Suppressor macrophage (primary cell): ENCODE results near the gene ALG6.
"Not testable (repeated sequence)": the region's sequence is repeated elsewhere in the genome, so short reads cannot be mapped to it uniquely, and the experiment has no call there.

Experiments
- DNase-seq, 4 experiments: peaks; one replicate each; pipeline ENCODE4 v3.0.0-alpha.2; 2020 to 2022

Gene ALG6

DNA sequence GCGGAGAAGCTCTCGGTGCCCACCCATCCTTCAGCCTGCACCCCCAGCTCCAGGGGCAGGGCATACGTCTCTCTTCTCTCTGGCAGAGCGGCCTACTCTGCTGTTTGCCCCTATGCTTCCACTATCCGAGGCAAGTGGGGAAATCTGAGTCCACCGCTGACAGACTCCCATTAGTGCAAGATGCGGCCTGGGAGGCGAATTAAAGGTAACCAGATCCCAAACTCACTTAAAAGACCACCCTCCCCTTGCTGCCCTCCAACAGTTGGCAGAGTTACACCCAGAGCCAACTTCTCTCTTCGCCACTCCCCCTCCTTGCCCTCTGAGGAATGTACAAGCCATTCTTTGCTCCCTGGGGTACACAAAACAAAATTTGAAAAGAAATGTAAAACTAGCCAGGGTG is 38.6 kb upstream of the ALG6 start:
- no peak for DNase-seq

DNA sequence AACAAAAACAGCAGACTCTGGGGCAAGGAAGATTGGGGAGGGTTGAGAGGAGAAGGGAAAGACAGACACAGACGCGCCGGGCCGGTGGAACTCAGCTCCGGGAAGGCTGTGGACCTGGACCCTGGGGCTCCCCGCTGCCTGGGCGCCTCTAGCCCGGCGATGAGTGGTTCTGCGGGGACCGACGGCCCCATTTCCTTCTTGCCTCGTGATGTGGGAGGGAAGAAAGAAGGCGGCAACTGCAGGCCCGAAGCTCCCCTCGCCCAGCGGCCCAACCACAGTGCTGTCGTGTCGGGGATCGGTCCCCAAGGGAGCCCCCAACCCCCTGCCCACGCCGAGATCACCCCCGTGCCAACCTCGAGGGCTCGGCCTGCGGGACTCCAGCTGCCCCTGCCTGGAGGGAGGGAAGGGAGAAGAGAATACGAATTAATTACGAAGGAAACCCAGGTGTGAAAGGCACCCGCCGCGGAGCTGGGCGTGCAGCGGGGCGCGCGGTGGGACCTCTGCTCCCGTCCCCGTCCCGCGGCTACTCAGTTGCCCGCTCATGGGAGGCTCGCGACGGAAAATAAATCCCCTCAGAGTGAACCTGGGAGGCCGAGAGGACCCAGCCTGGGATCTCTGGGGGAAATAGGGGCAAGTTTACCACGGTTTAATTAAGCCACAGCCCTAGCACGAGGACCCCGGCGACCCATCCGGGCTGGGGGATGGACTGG is 37.7 kb upstream of the ALG6 start:
- DNase-seq: no peak

- no peak for DNase-seq
Measured at GRCh38 chr1:63330331-63330916, 37.0 kb upstream of the ALG6 start.

DNA sequence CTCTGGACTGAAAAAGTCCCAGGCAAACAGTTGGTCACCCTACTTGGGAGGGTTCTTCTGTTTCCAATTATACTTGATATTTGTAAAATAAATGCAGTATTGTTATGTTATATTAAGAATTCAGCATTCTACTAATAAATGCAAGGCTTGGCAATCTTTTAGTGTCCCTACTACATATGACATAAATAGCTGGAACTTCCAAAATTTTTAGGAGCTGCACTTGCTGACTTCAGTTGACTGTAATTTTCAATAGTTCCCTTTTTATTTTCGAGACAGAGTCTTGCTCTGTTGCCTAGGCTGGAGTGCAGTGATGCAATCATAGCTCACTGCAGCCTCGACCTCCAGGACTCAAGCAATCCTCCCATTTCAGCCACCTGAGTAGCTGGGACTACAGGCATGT is 25.0 kb upstream of the ALG6 start:
- DNase-seq: no peak

- DNase-seq: no peak
Measured at GRCh38 chr1:63343922-63344321, 23.5 kb upstream of the ALG6 start.

- DNase-seq: no peak
Measured at GRCh38 chr1:63350320-63350719, 17.1 kb upstream of the ALG6 start.

DNA sequence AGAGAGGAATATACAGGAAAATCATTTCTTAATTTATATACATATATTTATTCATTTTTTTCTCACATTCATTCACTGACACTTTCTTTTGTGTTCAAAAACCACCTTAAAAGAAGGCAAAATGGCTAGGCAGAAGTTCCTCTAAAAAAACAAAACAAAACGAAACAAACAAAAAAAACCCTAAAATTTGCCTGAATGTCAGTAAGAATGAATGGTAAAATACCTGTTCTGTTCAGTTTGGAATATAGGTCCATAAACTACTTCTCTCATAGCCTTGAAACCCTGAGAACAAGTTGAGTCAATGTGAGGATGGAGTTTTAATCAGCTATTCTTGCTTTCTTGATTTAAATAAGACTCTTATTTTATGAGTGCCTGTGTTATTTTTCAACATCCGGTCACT is 14.7 kb upstream of the ALG6 start:
- DNase-seq: no peak

DNA sequence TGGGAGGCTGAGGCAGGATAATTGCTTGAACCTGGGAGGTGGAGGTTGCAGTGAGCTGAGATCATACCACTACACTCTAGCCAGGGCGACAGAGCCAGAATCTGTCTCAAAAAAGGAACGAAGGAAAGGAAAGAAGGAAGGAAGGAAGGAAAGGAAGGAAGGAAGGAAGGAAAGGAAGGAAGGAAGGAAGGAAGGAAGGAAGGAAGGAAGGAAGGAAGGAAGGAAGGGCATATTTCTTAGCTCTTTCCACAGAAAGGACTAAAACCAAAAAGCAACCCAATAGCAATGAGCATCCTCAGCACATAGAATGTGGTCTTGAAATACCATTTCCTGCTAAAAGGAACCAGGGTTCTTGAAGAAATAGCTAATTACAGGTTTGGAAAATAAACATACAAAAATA is 11.2 kb upstream of the ALG6 start:
- DNase-seq: not testable (repeated sequence)

DNA sequence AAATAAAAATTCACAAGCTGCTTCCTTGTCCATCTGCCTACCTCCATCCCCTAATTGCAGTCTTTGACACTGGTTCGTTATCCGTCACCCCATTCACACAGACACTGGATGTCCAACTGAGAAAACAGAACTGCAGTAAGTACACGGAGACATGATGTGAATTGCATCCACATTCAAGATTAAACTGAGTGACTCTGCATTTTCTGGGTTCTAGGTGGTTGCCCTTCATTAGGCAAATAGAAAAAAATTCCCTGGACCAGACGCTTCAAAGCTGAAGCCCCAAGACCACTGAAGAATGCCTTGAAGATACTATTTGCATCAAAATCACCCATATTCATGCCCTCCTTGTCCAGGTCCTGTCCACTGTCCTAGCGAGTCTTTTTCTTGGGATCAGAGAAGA is 7.9 kb upstream of the ALG6 start:
- no peak for DNase-seq

DNA sequence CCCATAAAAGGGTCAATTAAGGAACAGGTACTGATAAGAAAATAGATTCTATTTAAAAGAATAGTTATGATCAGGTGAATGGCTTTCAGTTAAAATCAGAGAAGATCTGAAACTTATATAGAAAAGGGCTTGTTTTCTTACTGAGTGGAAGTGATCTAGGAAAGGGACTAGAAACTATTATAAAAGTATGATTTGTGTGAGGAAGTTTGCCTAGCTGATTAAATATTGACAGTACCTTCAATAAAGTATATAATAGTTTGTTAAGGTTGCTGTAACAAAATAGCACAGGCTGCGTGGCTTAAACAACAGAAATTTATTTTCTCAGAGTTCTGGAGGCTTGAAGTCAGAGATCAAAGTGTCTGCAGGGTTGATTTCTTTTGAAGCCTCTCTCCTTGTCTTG is 5.4 kb upstream of the ALG6 start:
- no peak for DNase-seq

- DNase-seq: no peak
Measured at GRCh38 chr1:63362578-63362977, 4.8 kb upstream of the ALG6 start.

GRCh38 chr1:63363014-63363413 is 4.4 kb upstream of the ALG6 start:
- no peak for DNase-seq

GRCh38 chr1:63366908-63367214 is 566 bp upstream of the ALG6 start:
- no peak for DNase-seq

DNA sequence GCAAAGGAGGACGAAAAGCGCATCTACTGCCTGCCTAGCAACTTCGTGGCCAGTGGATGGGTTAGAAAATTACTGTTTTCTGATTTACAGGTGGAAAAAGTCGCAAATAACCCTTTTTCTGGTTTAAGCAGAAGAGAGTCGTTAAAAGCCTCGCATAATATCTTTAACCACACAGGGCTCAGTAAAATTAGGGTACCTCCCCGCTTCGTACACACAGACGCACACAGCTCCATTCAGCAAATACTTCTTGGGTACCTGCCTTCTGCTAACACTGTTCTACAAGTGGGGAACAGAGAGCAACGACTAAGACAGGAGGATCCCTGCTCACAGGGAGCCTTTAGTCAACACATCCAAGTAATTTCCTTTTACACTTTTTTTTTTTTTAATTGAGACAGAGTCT is 704 bp downstream of the ALG6 start:
- DNase-seq: peak in 2 of 4 experiments; percentile 6 to 9

DNA sequence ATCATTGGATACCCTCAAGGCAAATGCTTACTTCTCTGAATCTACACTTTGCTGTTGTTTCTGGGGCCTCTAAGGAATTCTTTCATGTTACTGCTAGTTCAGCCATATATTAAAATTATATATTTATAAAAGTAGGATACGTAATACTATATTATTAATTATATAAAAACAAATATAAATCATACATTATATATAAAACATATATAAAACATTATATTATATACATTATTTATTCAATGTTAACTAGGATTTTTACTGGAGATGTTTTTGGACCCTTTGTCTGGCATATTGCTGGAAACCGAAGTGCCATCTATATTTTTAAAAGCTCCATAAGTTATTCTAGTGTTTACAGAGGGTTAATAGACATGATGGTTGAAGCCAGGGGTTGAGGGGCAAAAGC is 12.2 kb downstream of the ALG6 start:
- no peak for DNase-seq

GRCh38 chr1:63381741-63382140 is 14.3 kb downstream of the ALG6 start:
- DNase-seq: no peak

DNA sequence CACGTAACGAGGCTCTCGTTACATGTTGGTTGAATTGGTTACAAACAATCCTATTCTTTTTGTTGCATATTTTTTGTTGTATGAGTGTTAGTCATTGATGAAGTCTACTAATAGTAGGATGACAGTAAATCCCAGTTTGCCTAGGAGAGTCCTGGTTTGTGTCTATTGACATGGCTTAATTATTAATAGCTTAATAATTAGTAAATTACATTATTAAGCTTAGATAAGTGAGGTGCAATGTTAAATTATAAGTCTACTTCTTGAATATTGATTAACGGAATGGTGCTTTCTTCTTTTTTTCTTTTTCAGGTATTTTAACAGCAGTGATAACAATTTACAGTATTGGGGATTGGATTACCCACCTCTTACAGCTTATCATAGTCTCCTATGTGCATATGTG is 34.5 kb downstream of the ALG6 start:
- no peak for DNase-seq

- peak; percentile 3 to 72 (median 50) for DNase-seq
Measured at GRCh38 chr1:63403386-63403785, 36.0 kb downstream of the ALG6 start.

DNA sequence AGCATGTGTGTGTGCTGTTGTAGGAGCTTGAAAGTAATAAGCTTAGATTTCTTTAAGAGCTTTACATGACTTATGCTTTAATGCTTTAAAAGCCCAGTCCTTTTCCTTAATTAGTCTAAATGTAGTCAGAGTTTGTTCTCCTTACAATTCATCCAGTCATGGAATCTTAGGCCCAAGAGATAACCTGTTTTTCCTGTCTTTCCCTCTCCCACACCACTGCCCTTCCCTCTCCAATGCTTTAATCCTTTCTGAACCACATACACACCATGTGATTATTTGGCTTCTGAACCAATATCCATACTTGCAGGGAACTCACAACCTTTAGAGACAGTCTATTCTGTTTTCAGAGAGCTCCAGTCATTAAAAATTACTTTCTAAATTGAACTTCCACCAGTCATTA is 37.6 kb downstream of the ALG6 start:
- no peak for DNase-seq

- no peak for DNase-seq
Measured at GRCh38 chr1:63405987-63406386, 38.6 kb downstream of the ALG6 start.

DNA sequence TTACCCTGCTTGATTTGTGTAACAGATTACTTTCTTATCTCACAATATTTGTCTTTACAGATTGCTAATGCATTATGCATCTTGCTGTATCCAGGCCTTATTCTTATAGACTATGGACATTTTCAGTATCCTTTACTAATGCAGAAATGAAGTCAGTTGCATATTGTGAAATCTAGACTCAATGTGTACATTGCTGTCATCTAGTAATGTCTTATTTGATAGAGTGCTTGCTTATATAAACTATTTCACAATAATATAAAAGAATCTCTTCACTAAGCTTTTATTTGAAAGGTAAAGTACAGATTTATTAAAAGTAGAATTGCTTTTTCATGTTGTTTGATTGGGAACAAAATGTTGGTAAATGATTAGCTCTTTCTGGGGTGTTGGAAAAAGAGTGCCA is 39.6 kb downstream of the ALG6 start:
- DNase-seq: no peak

DNA sequence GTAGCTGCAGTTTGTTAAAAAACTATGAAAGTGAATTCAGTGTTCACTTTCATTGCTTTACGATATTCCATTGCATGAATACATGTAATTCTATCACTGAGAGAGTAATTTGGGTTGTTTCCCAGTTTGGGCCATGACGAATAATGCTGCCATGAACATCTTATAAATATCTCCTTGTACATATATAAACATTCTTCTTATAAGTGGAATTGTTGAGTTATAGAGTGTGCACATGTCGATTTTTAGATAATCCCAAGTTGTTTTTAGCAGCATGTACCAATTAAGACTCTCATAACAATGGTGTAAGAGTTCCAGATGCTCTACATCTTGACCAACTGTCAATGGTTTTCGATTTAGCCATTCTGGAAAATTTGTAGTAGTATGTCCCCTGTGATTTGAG is 40.9 kb downstream of the ALG6 start:
- DNase-seq: no peak

DNA sequence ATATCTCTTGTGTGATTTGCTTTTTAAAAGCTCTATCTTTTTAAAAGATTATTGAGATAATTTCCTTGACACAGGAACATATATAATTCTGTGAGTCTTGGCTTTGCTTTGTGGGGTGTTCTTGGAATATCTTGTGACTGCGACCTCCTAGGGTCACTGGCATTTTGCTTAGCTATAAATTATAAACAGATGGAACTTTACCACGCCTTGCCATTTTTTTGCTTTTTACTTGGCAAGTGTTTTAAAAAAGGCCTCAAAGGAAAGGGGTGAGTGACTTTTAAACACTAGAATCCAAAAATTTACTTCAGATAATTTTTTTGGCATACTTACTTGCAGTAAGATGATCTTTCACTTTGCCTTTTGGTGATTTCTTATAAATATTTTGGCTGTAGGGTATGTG is 43.6 kb downstream of the ALG6 start:
- DNase-seq: no peak

DNA sequence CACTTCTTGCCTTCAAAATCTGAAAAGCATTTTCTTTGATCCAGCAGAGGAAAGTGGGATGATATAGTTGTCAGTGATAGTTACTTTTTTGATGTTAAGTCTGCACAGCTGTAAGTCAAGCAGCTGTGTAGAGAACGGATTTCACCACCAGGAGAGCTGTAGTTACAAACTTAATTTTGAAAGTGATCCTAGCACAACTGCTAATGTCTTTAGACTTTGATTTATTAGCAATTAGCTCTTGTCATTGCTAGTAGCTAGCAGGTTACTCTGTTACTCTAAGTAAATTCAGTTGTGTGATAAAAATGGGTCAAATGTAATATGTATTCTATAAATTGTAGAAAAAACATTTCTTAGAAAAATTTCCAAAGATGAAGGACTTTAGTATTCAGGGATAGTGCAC is 46.0 kb downstream of the ALG6 start:
- no peak for DNase-seq

- peak in 1 of 4 experiments; percentile 2 for DNase-seq
Measured at GRCh38 chr1:63414691-63415365, 47.4 kb downstream of the ALG6 start.
